Epithelial cell of esophagus (primary cell): ENCODE measurements around the gene RNF213.

Experiments used
- DNase-seq: peaks from one replicate; pipeline ENCODE4 v3.0.0; 2010; ENCODE audit warnings: low read depth
- H3K4me3 ChIP-seq: 2 replicates; pipeline ENCODE4 v1.5.1; 2011; ENCODE audit warnings: mild to moderate bottlenecking, low read length, control low read depth
- TF ChIP-seq, protein P1 (sequence below): IDR thresholded peaks from 2 replicates; pipeline ENCODE4 v1.5.1; 2011; ENCODE audit warnings: low read depth, mild to moderate bottlenecking, low read length, control low read depth, inconsistent platforms; ENCODE audit not compliant: insufficient read depth; ENCODE audit errors: missing control alignments

RNF213 gene

DNA sequence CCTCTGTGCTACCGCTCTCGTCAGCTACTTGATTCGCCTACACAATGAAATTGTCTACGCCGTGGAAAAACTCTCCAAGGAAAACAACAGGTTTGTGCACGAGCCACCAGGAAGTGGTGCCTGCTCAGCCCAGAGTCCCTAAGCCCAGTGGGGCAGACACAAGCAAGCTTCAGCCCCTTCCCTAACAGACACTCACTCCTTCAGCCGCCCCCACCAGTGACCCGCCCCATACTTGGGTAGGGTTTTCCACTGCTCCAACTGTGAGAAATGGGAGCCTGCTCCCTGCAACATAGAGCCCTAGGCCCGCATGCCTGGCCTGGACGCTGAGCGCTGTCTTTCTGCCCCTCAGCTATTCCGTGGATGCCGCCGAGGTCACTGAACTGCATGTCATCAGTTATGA is 125.7 kb downstream of the RNF213 start:
- TF ChIP-seq, protein P1, sequence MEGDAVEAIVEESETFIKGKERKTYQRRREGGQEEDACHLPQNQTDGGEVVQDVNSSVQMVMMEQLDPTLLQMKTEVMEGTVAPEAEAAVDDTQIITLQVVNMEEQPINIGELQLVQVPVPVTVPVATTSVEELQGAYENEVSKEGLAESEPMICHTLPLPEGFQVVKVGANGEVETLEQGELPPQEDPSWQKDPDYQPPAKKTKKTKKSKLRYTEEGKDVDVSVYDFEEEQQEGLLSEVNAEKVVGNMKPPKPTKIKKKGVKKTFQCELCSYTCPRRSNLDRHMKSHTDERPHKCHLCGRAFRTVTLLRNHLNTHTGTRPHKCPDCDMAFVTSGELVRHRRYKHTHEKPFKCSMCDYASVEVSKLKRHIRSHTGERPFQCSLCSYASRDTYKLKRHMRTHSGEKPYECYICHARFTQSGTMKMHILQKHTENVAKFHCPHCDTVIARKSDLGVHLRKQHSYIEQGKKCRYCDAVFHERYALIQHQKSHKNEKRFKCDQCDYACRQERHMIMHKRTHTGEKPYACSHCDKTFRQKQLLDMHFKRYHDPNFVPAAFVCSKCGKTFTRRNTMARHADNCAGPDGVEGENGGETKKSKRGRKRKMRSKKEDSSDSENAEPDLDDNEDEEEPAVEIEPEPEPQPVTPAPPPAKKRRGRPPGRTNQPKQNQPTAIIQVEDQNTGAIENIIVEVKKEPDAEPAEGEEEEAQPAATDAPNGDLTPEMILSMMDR = no peak
- no peak overlapping the region for H3K4me3 ChIP-seq
- no peak for DNase-seq

DNA sequence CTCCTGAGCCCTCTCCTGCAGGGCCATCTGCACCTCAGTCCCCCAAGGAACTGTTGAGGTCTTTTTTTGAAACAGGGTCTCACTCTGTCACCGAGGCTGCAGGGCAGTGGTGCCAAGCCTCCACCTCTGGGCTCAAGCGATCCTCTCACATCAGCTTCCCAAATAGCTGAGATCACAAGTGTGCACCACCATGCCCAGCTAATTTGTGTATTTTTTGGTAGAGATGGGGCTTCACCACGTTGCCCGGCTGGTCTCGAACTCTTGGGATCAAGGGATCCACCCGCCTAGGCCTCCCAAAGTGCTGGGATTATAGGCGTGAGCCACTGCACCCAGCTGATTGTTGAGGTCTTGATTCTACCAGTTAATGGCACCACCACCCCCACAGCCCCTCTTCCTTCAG is 126.4 kb downstream of the RNF213 start:
- no peak overlapping the region for H3K4me3 ChIP-seq
- DNase-seq = no peak
- TF ChIP-seq, protein P1 = no peak

DNA sequence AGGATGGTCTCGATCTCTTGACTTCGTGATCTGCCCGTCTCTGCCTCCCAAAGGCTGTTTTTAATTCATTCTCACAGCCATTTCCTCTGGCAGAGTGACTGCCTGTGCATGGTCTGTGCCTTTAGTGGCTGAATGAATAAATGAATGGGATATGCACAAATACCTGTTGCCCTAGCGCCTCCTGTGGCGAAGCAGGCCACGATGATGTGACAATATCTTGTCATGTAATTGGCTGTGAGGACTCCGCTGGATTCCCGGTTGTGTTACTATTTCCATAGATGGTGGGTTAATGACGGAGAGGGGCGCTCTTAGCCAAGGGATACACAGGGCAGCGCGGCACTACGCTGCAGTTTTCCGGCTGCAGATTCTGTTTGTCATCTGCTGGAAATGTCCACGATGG is 127.5 kb downstream of the RNF213 start:
- no peak for DNase-seq
- TF ChIP-seq, protein P1 = no peak
- no peak overlapping the region for H3K4me3 ChIP-seq

DNA sequence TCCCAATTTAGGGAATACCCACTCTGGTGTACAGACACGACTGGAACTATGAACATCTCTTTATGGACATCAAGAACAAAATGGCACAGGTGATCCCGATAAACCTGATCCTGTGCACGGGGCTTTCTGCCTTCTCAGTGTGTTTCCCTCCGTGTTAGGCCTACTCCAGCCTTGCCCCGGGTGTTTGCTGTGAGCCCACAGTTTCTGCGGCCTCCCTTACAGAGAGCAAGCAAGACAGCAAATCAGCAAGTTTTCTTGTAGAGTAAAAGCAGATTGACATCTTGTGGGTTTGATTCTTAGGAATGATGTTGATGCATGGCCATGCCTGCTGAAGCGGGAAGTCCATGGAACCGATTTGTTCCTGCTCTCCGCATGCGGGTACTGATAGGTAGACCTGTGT is 127.9 kb downstream of the RNF213 start:
- no peak overlapping the region for H3K4me3 ChIP-seq
- TF ChIP-seq, protein P1 = no peak
- no peak for DNase-seq

DNA sequence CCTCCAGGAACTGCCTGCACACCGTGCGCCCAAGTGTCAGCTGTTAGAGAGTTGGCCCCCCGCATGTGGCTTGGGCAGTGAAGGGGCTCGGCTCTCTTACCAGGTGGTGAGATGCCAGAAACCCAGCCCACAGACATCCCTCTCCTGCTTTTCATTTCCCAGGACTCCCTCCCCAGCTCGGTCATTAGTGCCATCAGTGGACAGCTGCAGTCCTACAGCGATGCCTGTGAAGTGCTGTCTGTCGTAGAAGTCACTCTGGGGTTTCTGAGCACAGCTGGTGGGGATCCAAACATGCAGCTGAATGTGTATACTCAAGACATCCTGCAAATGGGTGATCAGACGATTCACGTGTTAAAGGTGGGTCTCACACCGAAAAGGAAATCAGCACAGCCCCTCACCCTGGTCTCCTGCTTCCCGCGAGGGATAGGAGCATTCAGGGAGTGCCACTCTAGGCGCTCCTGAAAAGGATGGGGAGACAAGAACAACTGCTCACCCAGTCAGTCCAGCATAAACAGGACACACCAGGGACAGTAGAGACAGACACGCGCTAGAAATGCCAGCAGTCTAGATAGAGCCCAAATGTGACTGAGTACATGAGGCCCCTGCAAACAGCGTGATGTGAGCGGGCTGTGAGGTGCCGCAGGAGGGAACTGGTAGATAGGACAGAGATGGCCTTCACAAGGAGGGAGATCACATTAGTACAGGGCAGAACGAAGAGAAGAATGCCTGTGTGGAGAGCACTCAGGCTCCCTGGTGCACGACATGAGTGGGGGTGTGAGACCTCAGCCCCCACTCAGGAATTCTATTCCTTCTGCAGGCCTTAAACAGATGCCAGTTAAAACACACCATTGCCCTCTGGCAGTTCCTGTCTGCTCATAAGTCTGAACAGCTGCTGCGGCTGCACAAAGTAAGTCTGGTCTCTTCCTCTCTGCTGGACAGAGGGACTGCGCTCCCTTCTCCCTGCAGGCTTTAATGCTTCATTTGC is 128.7 kb downstream of the RNF213 start:
- TF ChIP-seq, protein P1 = no peak
- no peak for DNase-seq

DNA sequence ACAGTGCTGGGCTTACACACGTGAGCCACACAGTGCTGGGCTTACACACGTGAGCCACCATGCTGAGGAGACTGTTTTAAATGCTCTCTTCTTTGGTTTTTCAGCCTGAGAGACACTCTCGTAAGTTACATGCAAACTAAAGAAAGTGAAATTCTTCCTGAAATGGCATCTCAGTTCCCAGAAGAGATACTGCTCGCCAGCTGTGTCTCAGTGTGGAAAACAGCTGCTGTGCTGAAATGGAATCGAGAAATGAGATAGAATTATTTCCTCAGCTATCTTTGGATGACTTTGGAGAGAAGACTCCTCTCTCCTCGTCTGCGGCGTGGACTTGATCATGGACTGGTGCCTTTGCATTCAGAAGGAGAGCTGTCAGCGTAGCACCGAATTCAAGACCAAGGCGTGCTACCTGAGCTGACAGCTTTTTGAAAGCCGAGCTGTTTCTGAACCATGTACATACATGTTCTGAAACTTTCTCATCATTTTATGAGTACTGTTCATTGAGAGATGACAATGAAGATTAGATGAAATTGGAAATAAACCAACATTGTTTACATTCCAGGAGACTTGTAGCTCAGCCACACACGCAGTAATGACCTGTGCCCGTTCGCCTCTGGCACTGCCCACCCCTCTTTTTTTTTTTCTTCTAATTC is 132.7 kb downstream of the RNF213 start:
- DNase-seq = no peak
- TF ChIP-seq, protein P1 = no peak
- H3K4me3 ChIP-seq = no peak overlapping the region

More for the DNA sequence above, 128.7 kb downstream of the RNF213 start:
- no peak overlapping the region for H3K4me3 ChIP-seq
